Spleen (tissue), 11 donors: ENCODE results near the gene NDUFB10. TPM values are rescaled to one million over a fixed set of nuclear protein-coding genes. Genes with fewer than 3 reads are reported as not detected.

Source experiments
- DNase-seq: peaks from one replicate; pipeline ENCODE4 v3.0.0-alpha.2; 2020
- H3K27ac ChIP-seq, 8 donors: fragments of 200-600 bp; sonication (generic) in 7 of 8; 1 replicate in 4 of 8; 2 replicates in 4 of 8; pipeline versions ENCODE4 v1.5.0 to v1.8.0; 2016 to 2021; ENCODE audit warnings: inconsistent platforms in 4 of 8, mild to moderate bottlenecking in 4 of 8, moderate library complexity in 1 of 8
- H3K27me3 ChIP-seq, 7 donors: fragments of 200-600 bp; sonication (generic) in 6 of 7; replicated peaks in 1 of 7; 1 replicate in 4 of 7; 2 replicates in 3 of 7; pipeline versions ENCODE4 v1.5.0 to v1.8.0; 2016 to 2021; ENCODE audit warnings: inconsistent platforms in 3 of 7, mild to moderate bottlenecking in 1 of 7
- H3K36me3 ChIP-seq, 6 donors: fragments of 200-600 bp; sonication (generic) in 5 of 6; 1 replicate in 4 of 6; 2 replicates in 2 of 6; pipeline versions ENCODE4 v1.5.0 to v1.8.0; 2016 to 2021; ENCODE audit warnings: inconsistent platforms in 2 of 6
- H3K4me1 ChIP-seq, 6 donors: fragments of 200-600 bp; sonication (generic) in 5 of 6; 1 replicate in 3 of 6; 2 replicates in 3 of 6; pipeline versions ENCODE4 v1.5.0 to v1.8.0; 2016 to 2021; ENCODE audit warnings: inconsistent platforms in 3 of 6
- H3K4me3 ChIP-seq, 8 donors: fragments of 200-600 bp; sonication (generic) in 7 of 8; 1 replicate in 4 of 8; 2 replicates in 4 of 8; pipeline versions ENCODE4 v1.5.0 to v1.8.0; 2016 to 2021; ENCODE audit warnings: inconsistent platforms in 4 of 8, mild to moderate bottlenecking in 4 of 8, moderate library complexity in 2 of 8
- H3K9me3 ChIP-seq, 8 donors: fragments of 200-600 bp; sonication (generic) in 7 of 8; 1 replicate in 4 of 8; 2 replicates in 4 of 8; pipeline versions ENCODE4 v1.5.0 to v1.8.0; 2016 to 2021; ENCODE audit warnings: inconsistent platforms in 4 of 8
- CTCF ChIP-seq, 11 experiments: fragments of 200-600 bp in 7 of 11; fragments of 450-650 bp in 4 of 11; sonication (generic) in 4 of 11; IDR thresholded peaks in 8 of 11; conservative IDR thresholded peaks in 3 of 11; 1 replicate in 7 of 11; 2 replicates in 4 of 11; pipeline versions ENCODE4 v1.4.0 to v1.8.0; 2016 to 2021; ENCODE audit warnings: antibody characterized with exemption in 11 of 11, inconsistent platforms in 4 of 11, mild to moderate bottlenecking in 1 of 11
- POLR2A ChIP-seq, 3 donors: fragments of 450-650 bp; IDR thresholded peaks; one replicate each; pipeline ENCODE4 v1.5.1; 2017; ENCODE audit warnings: antibody characterized with exemption in 3 of 3, mild to moderate bottlenecking in 1 of 3
- POLR2AphosphoS5 ChIP-seq, 3 donors: sonication (generic); formaldehyde crosslinking; IDR thresholded peaks; one replicate each; pipeline ENCODE4 v1.5.1; 2017; ENCODE audit warnings: antibody characterized with exemption in 3 of 3
- WGBS, 5 donors: extraction: QIAGEN DNeasy Blood & Tissue Kit in 3 of 5; methylation state at CpG; one replicate each; pipeline versions ENCODE4 v1.1.5 to v1.1.7; 2013 to 2018; 5-methylcytosine and 5-hydroxymethylcytosine counted together
- intact Hi-C: fragments of 100-400 bp; cut with DNase I; formaldehyde crosslinking; loops from one replicate; pipeline ENCODE4 v1.15.0; 2023; ENCODE audit warnings: low total_unique reads
- polyA plus RNA-seq, 3 donors: library from polyadenylated mRNA; stranded (reverse); fragments of 200-250 nt; gene quantifications; one replicate each; pipeline ENCODE4 v1.2.1, GENCODE V29; 2013
- total RNA-seq, 7 donors: library from RNA; depleted of rRNA in 3 of 7; stranded (reverse); fragments of >200 nt in 3 of 7; fragmentation: NEBNext Ultra II Directional in 4 of 7; extraction: Animal tissue kit (Norgen Biotek cat#: 25700) in 4 of 7; gene quantifications; one replicate each; pipeline versions ENCODE4 v1.1.0 to v1.2.1, GENCODE V29; 2016 to 2021
- donor health status: healthy with polysubstance abuse.
- donor health status: DM: no; HTN: no; CAD: no; lungs with moderate emphysema.
- donor health status: DM: no; HTN: no; CAD: no.
- donor health status: Bipolar disorder and iron deficiency.
- donor health status: healthy.
- donor health status: DM: no; HTN: no; CAD: no.
- donor health status: DM: yes; HTN: yes; CAD: no.

Gene NDUFB10
- total and polyA plus RNA-seq, 10 donors = 69.3 to 225 (median 137) TPM

- Histone ChIP-seq H3K27me3 (peaks cover 0 to 39% (median 23%) of the 10 kb centered on the region in 7 donors), H3K4me3 (peak overlapping the region in 3 of 8 donors; percentile 38 to 72 (median 43)), H3K4me1 (peaks cover 11 to 47% (median 30%) of the 10 kb centered on the region in 6 donors), H3K9me3 (peaks cover 0 to 5% (median 0%) of the 10 kb centered on the region in 8 donors), H3K36me3 (peaks cover 0 to 18% (median 12%) of the 10 kb centered on the region in 6 donors), H3K27ac (peak overlapping the region; percentile 27 to 93 (median 73))
- intact Hi-C loops = no loop called here
- WGBS, 5 donors = 47 to 100% (median 54%) methylated on average over 1 to 50 of the region's 50 CpGs
- TF ChIP-seq POLR2AphosphoS5 (IDR thresholded peaks at IDR 0.05) (no peak), POLR2A (IDR thresholded peaks at IDR 0.05) (no peak), CTCF (IDR thresholded peaks at IDR 0.05 in 8 of 11, conservative IDR thresholded peaks at IDR 0.05 in 3 of 11) (no peak)
- no peak for DNase-seq
These were observed 33.5 kb downstream of the NDUFB10 start for GRCh38 chr16:1992704-1993317.

DNA sequence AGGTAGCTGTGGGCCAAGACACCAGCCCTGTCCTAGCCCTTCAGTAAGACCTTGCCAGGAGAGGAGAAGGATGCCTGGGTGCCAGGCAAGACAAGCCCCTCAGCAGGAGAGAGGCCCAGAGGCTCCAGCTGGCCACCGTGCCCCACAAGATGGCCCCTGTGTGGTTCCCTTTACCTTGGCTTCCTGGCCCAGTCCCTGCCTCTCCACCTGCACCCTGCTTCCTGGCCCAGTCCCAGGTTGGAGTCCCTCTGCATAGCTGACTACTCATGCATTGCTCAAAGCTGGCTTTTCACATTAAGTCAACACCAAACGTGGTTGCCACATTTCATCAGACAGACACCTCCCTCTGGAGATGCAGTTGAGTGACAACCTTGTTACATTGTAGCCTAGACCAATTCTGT, 34.4 kb downstream of the NDUFB10 start:
- H3K9me3 ChIP-seq = peaks cover 0 to 5% (median 0%) of the 10 kb centered on the region in 8 donors
- peaks cover 0 to 31% (median 22%) of the 10 kb centered on the region in 7 donors for H3K27me3 ChIP-seq
- WGBS, 5 donors = 51 to 68% (median 56%) methylated on average over 2 of the region's 2 CpGs
- H3K4me3 ChIP-seq = no peak overlapping the region
- DNase-seq = peak; percentile 78
- H3K36me3 ChIP-seq = peaks cover 0 to 27% (median 21%) of the 10 kb centered on the region in 6 donors
- peaks cover 11 to 45% (median 30%) of the 10 kb centered on the region in 6 donors for H3K4me1 ChIP-seq
- intact Hi-C loops = no loop called here
- TF ChIP-seq POLR2A (IDR thresholded peaks at IDR 0.05) = no peak
- TF ChIP-seq CTCF (IDR thresholded peaks at IDR 0.05 in 8 of 11, conservative IDR thresholded peaks at IDR 0.05 in 3 of 11) = no peak
- TF ChIP-seq POLR2AphosphoS5 (IDR thresholded peaks at IDR 0.05) = no peak
- peak overlapping the region in 3 of 8 donors; percentile 31 to 93 (median 87) for H3K27ac ChIP-seq

GRCh38 chr16:1997494-1998359, 38.4 kb downstream of the NDUFB10 start:
- DNase-seq = peak; percentile 74
- H3K36me3 ChIP-seq = peaks cover 0 to 67% (median 61%) of the 10 kb centered on the region in 6 donors

More at GRCh38 chr16:1997494-1998359, 38.4 kb downstream of the NDUFB10 start:
- intact Hi-C loops = no loop called here
- TF ChIP-seq CTCF (IDR thresholded peaks at IDR 0.05 in 8 of 11, conservative IDR thresholded peaks at IDR 0.05 in 3 of 11) = no peak
- TF ChIP-seq POLR2AphosphoS5 (IDR thresholded peaks at IDR 0.05) = peak in 2 of 3 donors; percentile 4 to 42
- Histone ChIP-seq H3K27ac (peak overlapping the region in 1 of 8 donors; percentile 20), H3K9me3 (peaks cover 0 to under 1% (median 0%) of the 10 kb centered on the region in 8 donors), H3K4me1 (peaks cover 0 to 17% (median 5%) of the 10 kb centered on the region in 6 donors), H3K4me3 (no peak overlapping the region), H3K27me3 (no peaks in the 10 kb centered on the region)
- WGBS, 5 donors = 88 to 94% (median 89%) methylated on average over 21 to 26 of the region's 26 CpGs
